HepG2 (cell line): ENCODE measurements around the gene FAM83D. TPM values are rescaled to one million over a fixed set of nuclear protein-coding genes. Genes with fewer than 3 reads are reported as not detected.

Experiments
- ATAC-seq: fragments of 200-7000 bp; cut with Tn5 transposase; 3 replicates; pipeline ENCODE4 v1.9.1; 2020; ENCODE audit warnings: mild to moderate bottlenecking, moderate library complexity
- BruUV-seq: library from RNA; stranded (reverse); fragments of 400-500 nt; replicated peaks from 2 replicates; lab custom pipeline; 2021; lab: Mats Ljungman, UMichigan
- CTCF ChIA-PET: fragments of 300-600 bp; formaldehyde crosslinking; extraction: SDS; loops from one replicate; lab custom pipeline; 2021; ENCODE audit warnings: low total read pairs, inconsistent platforms, low intra/inter-chr PET ratio; lab: Yijun Ruan, JAX
- POLR2A ChIA-PET: fragments of 350-600 bp; sonication (Branson Sonifier 250); formaldehyde crosslinking; loops from one replicate; lab custom pipeline; 2020; ENCODE audit warnings: antibody characterized with exemption, inconsistent platforms; lab: Yijun Ruan, JAX
- DNase-seq: peaks from one replicate; pipeline ENCODE4 v3.0.0-alpha.2; 2015; ENCODE audit warnings: low spot score
- FAIRE-seq: peaks from 3 replicates; lab custom pipeline; 2011; peaks lifted over from hg19 to GRCh38; lab: Jason Lieb, UNC
- H2AFZ ChIP-seq: one replicate; pipeline ENCODE4 v1.6.1; 2011; ENCODE audit warnings: low read length, inconsistent platforms
- H3K27ac ChIP-seq: fragments of 300-600 bp; 3 replicates; pipeline ENCODE4 v1.8.0; 2011; ENCODE audit warnings: mixed run types, mild to moderate bottlenecking, mixed read lengths, low read length, inconsistent platforms; ENCODE audit not compliant: insufficient read depth; ENCODE audit errors: extremely low read length
- H3K27me3 ChIP-seq, 2 experiments: fragments of 200-600 bp in 1 of 2; 2 replicates in 1 of 2; 3 replicates in 1 of 2; pipeline versions ENCODE4 v1.6.0 to v1.8.0; 2011; ENCODE audit warnings: low read length in 2 of 2, mild to moderate bottlenecking in 2 of 2, moderate library complexity in 2 of 2, inconsistent platforms in 1 of 2; ENCODE audit not compliant: insufficient read depth in 2 of 2, control insufficient read depth in 1 of 2
- H3K36me3 ChIP-seq, 2 experiments: fragments of 200-600 bp in 1 of 2; replicated peaks in 1 of 2; 2 replicates in 1 of 2; 3 replicates in 1 of 2; pipeline versions ENCODE4 v1.5.1 to v1.8.0; 2011; ENCODE audit warnings: low read length in 2 of 2, inconsistent platforms in 1 of 2; ENCODE audit not compliant: insufficient read depth in 2 of 2, control insufficient read depth in 1 of 2
- H3K4me1 ChIP-seq: 2 replicates; pipeline ENCODE4 v1.5.1; 2012; ENCODE audit warnings: low read length, inconsistent platforms; ENCODE audit not compliant: insufficient read depth
- H3K4me2 ChIP-seq: 2 replicates; pipeline ENCODE4 v1.6.0; 2011; ENCODE audit warnings: low read depth, low read length, inconsistent platforms
- H3K4me3 ChIP-seq, 3 experiments: fragments of 200-600 bp in 1 of 3; sonication (generic), shearing (Covaris generic) in 1 of 3; replicated peaks in 1 of 3; 2 replicates each; pipeline ENCODE4 v1.5.1; 2011 to 2016; ENCODE audit warnings: low read length in 3 of 3, inconsistent platforms in 2 of 3, low read depth in 2 of 3, mild to moderate bottlenecking in 2 of 3, control low read depth in 1 of 3, mixed read lengths in 1 of 3; ENCODE audit not compliant: insufficient read depth in 1 of 3
- H3K79me2 ChIP-seq: one replicate; pipeline ENCODE4 v1.6.1; 2011; ENCODE audit warnings: low read length, inconsistent platforms; ENCODE audit not compliant: insufficient read depth
- H3K9ac ChIP-seq: 2 replicates; pipeline ENCODE4 v1.6.0; 2011; ENCODE audit warnings: mild to moderate bottlenecking, low read depth, low read length, inconsistent platforms; ENCODE audit not compliant: insufficient read depth
- H3K9me3 ChIP-seq: 2 replicates; pipeline ENCODE4 v1.5.1; 2012; ENCODE audit warnings: mild to moderate bottlenecking, low read length
- H4K20me1 ChIP-seq: 2 replicates; pipeline ENCODE4 v1.6.0; 2011; ENCODE audit warnings: inconsistent platforms, mild to moderate bottlenecking, low read length, moderate library complexity; ENCODE audit not compliant: insufficient read depth
- CREM ChIP-seq, 2 experiments: sonication (generic) in 1 of 2; formaldehyde crosslinking in 1 of 2; IDR thresholded peaks; 2 replicates each; pipeline versions ENCODE4 v1.4.0 to v1.6.1; 2016 to 2020; ENCODE audit warnings: antibody characterized with exemption in 1 of 2, mild to moderate bottlenecking in 1 of 2, missing genetic modification reagents in 1 of 2
- FUBP1 ChIP-seq: sonication (generic); formaldehyde crosslinking; IDR thresholded peaks from 2 replicates; pipeline ENCODE4 v1.5.1; 2020; ENCODE audit warnings: missing genetic modification reagents, mild to moderate bottlenecking, borderline replicate concordance
- KAT7 ChIP-seq: IDR thresholded peaks from 2 replicates; pipeline ENCODE4 v1.6.1; 2018; ENCODE audit warnings: borderline replicate concordance, missing compliant biosample characterization
- KDM6A ChIP-seq: IDR thresholded peaks from 2 replicates; pipeline ENCODE4 v1.6.1; 2016; ENCODE audit warnings: low read depth
- PAXIP1 ChIP-seq: sonication (generic); formaldehyde crosslinking; conservative IDR thresholded peaks from 2 replicates; pipeline ENCODE4 v1.4.0; 2020; ENCODE audit warnings: mild to moderate bottlenecking, missing genetic modification reagents, moderate library complexity
- POLR2AphosphoS5 ChIP-seq: IDR thresholded peaks from 2 replicates; pipeline ENCODE4 v1.6.1; 2012; ENCODE audit warnings: low read depth, low read length
- SALL2 ChIP-seq: sonication (generic); formaldehyde crosslinking; IDR thresholded peaks from 2 replicates; pipeline ENCODE4 v1.8.1; 2023; ENCODE audit warnings: mild to moderate bottlenecking, missing genetic modification reagents, inconsistent platforms
- SNAI1 ChIP-seq: sonication (generic); formaldehyde crosslinking; IDR thresholded peaks from 2 replicates; pipeline ENCODE4 v1.5.0; 2020; ENCODE audit warnings: mild to moderate bottlenecking, missing genetic modification reagents, borderline replicate concordance
- SYNCRIP ChIP-seq: fragments of 200-400 bp; formaldehyde crosslinking; IDR thresholded peaks from 2 replicates; pipeline ENCODE4 v1.6.1; 2018; ENCODE audit warnings: mild to moderate bottlenecking, low read depth, low read length; ENCODE audit not compliant: insufficient read depth
- YEATS2 ChIP-seq: sonication (generic); formaldehyde crosslinking; IDR thresholded peaks from 2 replicates; pipeline ENCODE4 v1.4.0; 2020; ENCODE audit warnings: missing genetic modification reagents, borderline replicate concordance
- ZEB1 ChIP-seq: IDR thresholded peaks from 2 replicates; pipeline ENCODE4 v1.6.1; 2012; ENCODE audit warnings: mild to moderate bottlenecking, low read depth, inconsistent platforms; ENCODE audit not compliant: insufficient replicate concordance
- ZNF143 ChIP-seq: sonication (generic); formaldehyde crosslinking; IDR thresholded peaks from 2 replicates; pipeline ENCODE4 v1.4.0; 2020; ENCODE audit warnings: missing genetic modification reagents
- ZNF577 ChIP-seq: sonication (generic); formaldehyde crosslinking; IDR thresholded peaks from 2 replicates; pipeline ENCODE4 v1.4.0; 2020; ENCODE audit warnings: mild to moderate bottlenecking, low read depth, missing genetic modification reagents, borderline replicate concordance
- ZNF652 ChIP-seq: IDR thresholded peaks from 2 replicates; pipeline ENCODE4 v1.6.1; 2016; ENCODE audit warnings: low read depth, borderline replicate concordance
- ZNF784 ChIP-seq: sonication (generic); formaldehyde crosslinking; IDR thresholded peaks from 2 replicates; pipeline ENCODE4 v1.5.1; 2020; ENCODE audit warnings: missing genetic modification reagents, mild to moderate bottlenecking, borderline replicate concordance
- ZNF816 ChIP-seq: sonication (generic); formaldehyde crosslinking; IDR thresholded peaks from 2 replicates; pipeline ENCODE4 v1.8.0; 2022; ENCODE audit warnings: missing genetic modification reagents, mild to moderate bottlenecking, borderline replicate concordance
- WGBS: methylation state at CpG from one replicate; pipeline ENCODE4 v1.1.6; 2017; ENCODE audit warnings: low lambda C conversion rate; 5-methylcytosine and 5-hydroxymethylcytosine counted together
- in situ Hi-C: cut with HindIII; loops from 2 replicates; pipeline ENCODE4 v1.10.0; 2017; ENCODE audit warnings: low pct_unique_long_range_greater_than_20kb; ENCODE audit not compliant: extremely low pct_ligation_motif_present
- intact Hi-C: fragments of 100-400 bp; cut with micrococcal nuclease; formaldehyde crosslinking; loops from one replicate; pipeline ENCODE4 v1.10.0; 2022; ENCODE audit not compliant: unreplicated experiment
- polyA plus RNA-seq, 8 experiments: library from polyadenylated mRNA; depleted of rRNA in 3 of 8; stranded (reverse) in 7 of 8; unstranded in 1 of 8; fragments of >200 nt; fragmentation: Illumina TruSeq in 4 of 8; extraction: Trizol in 4 of 8; gene quantifications; 2 replicates each; pipeline versions ENCODE4 v1.2.1 to v1.2.3, GENCODE V29; 2011 to 2016; ENCODE audit warnings: low read depth in 4 of 8, missing spikeins in 1 of 8, mixed read lengths in 1 of 8; ENCODE audit not compliant: insufficient read depth in 1 of 8
- total RNA-seq, 5 experiments: library from RNA; depleted of rRNA; stranded (reverse); fragments of >200 nt; fragmentation: Illumina TruSeq; extraction: Trizol; gene quantifications; 2 replicates each; pipeline ENCODE4 v1.2.3, GENCODE V29; 2016; ENCODE audit warnings: low read depth in 1 of 5
- TF ChIP-seq, protein P1 (sequence below): IDR thresholded peaks from 2 replicates; pipeline ENCODE4 v1.6.1; 2016

FAM83D gene
- total and polyA plus RNA-seq, 2 of the 13 experiments (the other 11 are each of a cell fraction or from before 2014, with no cell fraction given), result 51.4 to 64.0 TPM

GRCh38 chr20:38995536-38996044, 69.4 kb downstream of the FAM83D start:
- CTCF ChIA-PET, result interaction anchor here (0.7 kb wide), 1 partner anchor 868 kb away, joined by 3 read pairs; no protein-coding TSS in a partner anchor
- TF ChIP-seq YEATS2 (CRISPR knock-in tag) (no peak), POLR2AphosphoS5 (no peak), SNAI1 (CRISPR knock-in tag) (no peak), ZEB1 (no peak), ZNF143 (CRISPR knock-in tag) (no peak), SYNCRIP (no peak), KAT7 (CRISPR knock-in tag) (0 out of 2 replicates have a peak, but pooled peaks have one; percentile 53), SALL2 (CRISPR knock-in tag) (no peak), CREM (IDR thresholded peaks at IDR 0.05) (no peak), CREM (CRISPR knock-in tag; IDR thresholded peaks at IDR 0.05) (no peak), KDM6A (CRISPR knock-in tag) (0 out of 2 replicates have a peak, but pooled peaks have one; percentile 19), ZNF577 (no peak), FUBP1 (CRISPR knock-in tag) (no peak), ZNF816 (CRISPR knock-in tag) (no peak), ZNF784 (CRISPR knock-in tag) (no peak), PAXIP1 (CRISPR knock-in tag) (peak; percentile 87), ZNF652 (CRISPR knock-in tag) (no peak)
- TF ChIP-seq, protein P1, sequence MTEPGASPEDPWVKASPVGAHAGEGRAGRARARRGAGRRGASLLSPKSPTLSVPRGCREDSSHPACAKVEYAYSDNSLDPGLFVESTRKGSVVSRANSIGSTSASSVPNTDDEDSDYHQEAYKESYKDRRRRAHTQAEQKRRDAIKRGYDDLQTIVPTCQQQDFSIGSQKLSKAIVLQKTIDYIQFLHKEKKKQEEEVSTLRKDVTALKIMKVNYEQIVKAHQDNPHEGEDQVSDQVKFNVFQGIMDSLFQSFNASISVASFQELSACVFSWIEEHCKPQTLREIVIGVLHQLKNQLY (CRISPR knock-in tag), result peak; percentile 25; the same call in 1 of the 2 replicates

More at GRCh38 chr20:38995536-38996044, 69.4 kb downstream of the FAM83D start:
- FAIRE-seq (no peak), ATAC-seq (peak; percentile 71), DNase-seq (peak; percentile 35)
- Histone ChIP-seq H3K4me2 (peak overlapping the region; percentile 13; the same call in 1 of the 2 replicates), H4K20me1 (no peaks in the 10 kb centered on the region), H3K9ac (no peak overlapping the region), H3K36me3 (peaks cover 13 to 58% of the 10 kb centered on the region in 2 experiments), H3K27ac (peak overlapping the region; percentile 41), H2AFZ (no peak overlapping the region), H3K9me3 (no peaks in the 10 kb centered on the region), H3K4me1 (peaks cover 45% of the 10 kb centered on the region), H3K4me3 (no peak overlapping the region), H3K79me2 (no peaks in the 10 kb centered on the region), H3K27me3 (no peaks in the 10 kb centered on the region)
- BruUV-seq, result no TSS peak
- POLR2A ChIA-PET, result interaction anchor here (1.9 kb wide), 1 partner anchor 10 kb away, joined by 6 read pairs; no protein-coding TSS in a partner anchor
- intact Hi-C loops, result no loop called here
- in situ Hi-C loops, result no loop called here
- WGBS, result 62% methylated on average over 3 of the region's 3 CpGs
